ENCODE data around the gene RRP9. TPM values are rescaled to one million over a fixed set of nuclear protein-coding genes. Genes with fewer than 3 reads are reported as not detected.

Gene RRP9
- total and polyA plus RNA-seq, 4 donors: 6.5 to 11.0 (median 7.8) TPM

DNA sequence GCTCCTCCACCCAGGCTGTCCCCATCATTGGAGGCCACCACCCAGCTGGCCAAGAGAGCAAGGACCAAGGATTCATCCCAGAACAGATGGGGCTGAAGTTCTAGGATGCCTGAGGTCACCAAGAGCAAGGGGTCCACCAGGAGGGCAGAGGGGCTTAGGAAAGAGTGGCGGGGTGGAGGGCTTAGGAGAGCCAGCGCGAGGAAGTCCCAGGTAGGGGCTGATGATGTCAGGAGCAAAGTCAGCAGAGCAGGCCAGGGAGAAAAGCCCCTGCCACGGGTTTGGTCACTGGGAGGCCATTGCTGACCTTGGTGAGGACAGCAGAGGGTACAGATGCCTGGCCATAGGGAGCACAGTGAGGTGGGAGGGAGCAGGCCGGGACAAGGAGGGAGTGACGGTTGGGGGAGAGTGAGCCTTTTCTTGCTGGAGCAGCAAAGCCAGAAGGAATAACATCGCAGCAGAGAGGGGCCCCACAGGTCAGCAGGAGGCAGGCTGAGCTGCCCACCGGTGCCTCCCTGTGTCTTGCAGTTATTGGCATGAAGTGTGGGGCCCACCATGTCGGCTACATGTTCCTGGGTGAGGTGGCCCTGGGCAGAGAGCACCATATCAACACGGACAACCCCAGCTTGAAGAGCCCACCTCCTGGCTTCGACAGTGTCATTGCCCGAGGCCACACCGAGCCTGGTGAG, 5.7 kb upstream of the RRP9 start:
- no peaks in the 10 kb centered on the region for H3K9me3 ChIP-seq (ENCODE audit: control insufficient read depth in 4 of 4, low read length in 3 of 4)
- no peak for DNase-seq (ENCODE audit: low spot score)
- no peak overlapping the region for H3K4me3 ChIP-seq (ENCODE audit: low read depth in 1 of 3, low read length in 3 of 3)
- peaks cover 5 to 11% (median 8%) of the 10 kb centered on the region in 4 donors for H3K4me1 ChIP-seq (ENCODE audit: control insufficient read depth in 4 of 4, insufficient read depth in 4 of 4, low read length in 3 of 4)
- WGBS: 86% methylated on average over 13 of the region's 13 CpGs
- H3K27ac ChIP-seq (ENCODE audit: low read depth in 1 of 2, low read length in 2 of 2): no peak overlapping the region
- H3K36me3 ChIP-seq (ENCODE audit: control insufficient read depth in 4 of 4, insufficient read depth in 3 of 4, low read depth in 1 of 4, low read length in 3 of 4): peaks cover 0 to 30% (median 18%) of the 10 kb centered on the region in 4 donors
- H3K27me3 ChIP-seq (ENCODE audit: control insufficient read depth in 4 of 4, insufficient read depth in 4 of 4, low read length in 3 of 4): no peaks in the 10 kb centered on the region
- TF ChIP-seq FOXA2 (IDR thresholded peaks at IDR 0.05) (no peak), JUND (IDR thresholded peaks at IDR 0.05) (no peak), GABPA (IDR thresholded peaks at IDR 0.05 in 1 of 2, conservative IDR thresholded peaks at IDR 0.05 in 1 of 2) (no peak), SP1 (IDR thresholded peaks at IDR 0.05) (no peak), HNF4A (conservative IDR thresholded peaks at IDR 0.05) (no peak), RXRA (IDR thresholded peaks at IDR 0.05) (no peak), NR2F2 (IDR thresholded peaks at IDR 0.05) (no peak), YY1 (IDR thresholded peaks at IDR 0.05) (no peak), FOXA1 (IDR thresholded peaks at IDR 0.05) (no peak), RAD21 (IDR thresholded peaks at IDR 0.05) (no peak), TAF1 (conservative IDR thresholded peaks at IDR 0.05) (no peak), HNF4G (IDR thresholded peaks at IDR 0.05) (no peak), EGR1 (IDR thresholded peaks at IDR 0.05; ENCODE audit: low read depth in 2 of 2) (no peak)
- TF ChIP-seq, protein P1, sequence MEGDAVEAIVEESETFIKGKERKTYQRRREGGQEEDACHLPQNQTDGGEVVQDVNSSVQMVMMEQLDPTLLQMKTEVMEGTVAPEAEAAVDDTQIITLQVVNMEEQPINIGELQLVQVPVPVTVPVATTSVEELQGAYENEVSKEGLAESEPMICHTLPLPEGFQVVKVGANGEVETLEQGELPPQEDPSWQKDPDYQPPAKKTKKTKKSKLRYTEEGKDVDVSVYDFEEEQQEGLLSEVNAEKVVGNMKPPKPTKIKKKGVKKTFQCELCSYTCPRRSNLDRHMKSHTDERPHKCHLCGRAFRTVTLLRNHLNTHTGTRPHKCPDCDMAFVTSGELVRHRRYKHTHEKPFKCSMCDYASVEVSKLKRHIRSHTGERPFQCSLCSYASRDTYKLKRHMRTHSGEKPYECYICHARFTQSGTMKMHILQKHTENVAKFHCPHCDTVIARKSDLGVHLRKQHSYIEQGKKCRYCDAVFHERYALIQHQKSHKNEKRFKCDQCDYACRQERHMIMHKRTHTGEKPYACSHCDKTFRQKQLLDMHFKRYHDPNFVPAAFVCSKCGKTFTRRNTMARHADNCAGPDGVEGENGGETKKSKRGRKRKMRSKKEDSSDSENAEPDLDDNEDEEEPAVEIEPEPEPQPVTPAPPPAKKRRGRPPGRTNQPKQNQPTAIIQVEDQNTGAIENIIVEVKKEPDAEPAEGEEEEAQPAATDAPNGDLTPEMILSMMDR (IDR thresholded peaks at IDR 0.05; ENCODE audit: low read depth, low read length, missing input control): no peak
- TF ChIP-seq, protein P2, sequence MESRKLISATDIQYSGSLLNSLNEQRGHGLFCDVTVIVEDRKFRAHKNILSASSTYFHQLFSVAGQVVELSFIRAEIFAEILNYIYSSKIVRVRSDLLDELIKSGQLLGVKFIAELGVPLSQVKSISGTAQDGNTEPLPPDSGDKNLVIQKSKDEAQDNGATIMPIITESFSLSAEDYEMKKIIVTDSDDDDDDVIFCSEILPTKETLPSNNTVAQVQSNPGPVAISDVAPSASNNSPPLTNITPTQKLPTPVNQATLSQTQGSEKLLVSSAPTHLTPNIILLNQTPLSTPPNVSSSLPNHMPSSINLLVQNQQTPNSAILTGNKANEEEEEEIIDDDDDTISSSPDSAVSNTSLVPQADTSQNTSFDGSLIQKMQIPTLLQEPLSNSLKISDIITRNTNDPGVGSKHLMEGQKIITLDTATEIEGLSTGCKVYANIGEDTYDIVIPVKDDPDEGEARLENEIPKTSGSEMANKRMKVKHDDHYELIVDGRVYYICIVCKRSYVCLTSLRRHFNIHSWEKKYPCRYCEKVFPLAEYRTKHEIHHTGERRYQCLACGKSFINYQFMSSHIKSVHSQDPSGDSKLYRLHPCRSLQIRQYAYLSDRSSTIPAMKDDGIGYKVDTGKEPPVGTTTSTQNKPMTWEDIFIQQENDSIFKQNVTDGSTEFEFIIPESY (IDR thresholded peaks at IDR 0.05): no peak
- TF ChIP-seq, protein P3, sequence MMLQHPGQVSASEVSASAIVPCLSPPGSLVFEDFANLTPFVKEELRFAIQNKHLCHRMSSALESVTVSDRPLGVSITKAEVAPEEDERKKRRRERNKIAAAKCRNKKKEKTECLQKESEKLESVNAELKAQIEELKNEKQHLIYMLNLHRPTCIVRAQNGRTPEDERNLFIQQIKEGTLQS (IDR thresholded peaks at IDR 0.05): no peak
- TF ChIP-seq, protein P4, sequence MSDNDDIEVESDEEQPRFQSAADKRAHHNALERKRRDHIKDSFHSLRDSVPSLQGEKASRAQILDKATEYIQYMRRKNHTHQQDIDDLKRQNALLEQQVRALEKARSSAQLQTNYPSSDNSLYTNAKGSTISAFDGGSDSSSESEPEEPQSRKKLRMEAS (IDR thresholded peaks at IDR 0.05): no peak
- TF ChIP-seq, protein P5, sequence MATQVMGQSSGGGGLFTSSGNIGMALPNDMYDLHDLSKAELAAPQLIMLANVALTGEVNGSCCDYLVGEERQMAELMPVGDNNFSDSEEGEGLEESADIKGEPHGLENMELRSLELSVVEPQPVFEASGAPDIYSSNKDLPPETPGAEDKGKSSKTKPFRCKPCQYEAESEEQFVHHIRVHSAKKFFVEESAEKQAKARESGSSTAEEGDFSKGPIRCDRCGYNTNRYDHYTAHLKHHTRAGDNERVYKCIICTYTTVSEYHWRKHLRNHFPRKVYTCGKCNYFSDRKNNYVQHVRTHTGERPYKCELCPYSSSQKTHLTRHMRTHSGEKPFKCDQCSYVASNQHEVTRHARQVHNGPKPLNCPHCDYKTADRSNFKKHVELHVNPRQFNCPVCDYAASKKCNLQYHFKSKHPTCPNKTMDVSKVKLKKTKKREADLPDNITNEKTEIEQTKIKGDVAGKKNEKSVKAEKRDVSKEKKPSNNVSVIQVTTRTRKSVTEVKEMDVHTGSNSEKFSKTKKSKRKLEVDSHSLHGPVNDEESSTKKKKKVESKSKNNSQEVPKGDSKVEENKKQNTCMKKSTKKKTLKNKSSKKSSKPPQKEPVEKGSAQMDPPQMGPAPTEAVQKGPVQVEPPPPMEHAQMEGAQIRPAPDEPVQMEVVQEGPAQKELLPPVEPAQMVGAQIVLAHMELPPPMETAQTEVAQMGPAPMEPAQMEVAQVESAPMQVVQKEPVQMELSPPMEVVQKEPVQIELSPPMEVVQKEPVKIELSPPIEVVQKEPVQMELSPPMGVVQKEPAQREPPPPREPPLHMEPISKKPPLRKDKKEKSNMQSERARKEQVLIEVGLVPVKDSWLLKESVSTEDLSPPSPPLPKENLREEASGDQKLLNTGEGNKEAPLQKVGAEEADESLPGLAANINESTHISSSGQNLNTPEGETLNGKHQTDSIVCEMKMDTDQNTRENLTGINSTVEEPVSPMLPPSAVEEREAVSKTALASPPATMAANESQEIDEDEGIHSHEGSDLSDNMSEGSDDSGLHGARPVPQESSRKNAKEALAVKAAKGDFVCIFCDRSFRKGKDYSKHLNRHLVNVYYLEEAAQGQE (IDR thresholded peaks at IDR 0.05): no peak
- no peak overlapping the region for H3K9ac ChIP-seq (ENCODE audit: low read depth in 1 of 2, low read length in 2 of 2)
